Kidney (tissue), 14 donors: ENCODE data around the gene SH3PXD2A. TPM values are rescaled to one million over a fixed set of nuclear protein-coding genes. Genes with fewer than 3 reads are reported as not detected.

Experiments
- DNase-seq, 5 donors: peaks; one replicate each; pipeline ENCODE4 v3.0.0-alpha.2; 2013 to 2020
- FAIRE-seq: peaks from 2 replicates; lab custom pipeline; 2012; peaks lifted over from hg19 to GRCh38; lab: Jason Lieb, UNC
- H3K27ac ChIP-seq, 2 donors: one replicate each; pipeline ENCODE4 v1.7.0; 2013; ENCODE audit warnings: low read depth in 2 of 2, low read length in 2 of 2, inconsistent platforms in 1 of 2
- H3K27me3 ChIP-seq: one replicate; pipeline ENCODE4 v1.7.1; 2013; ENCODE audit warnings: low read length, inconsistent platforms; ENCODE audit not compliant: control insufficient read depth, insufficient read depth
- H3K36me3 ChIP-seq, 3 donors: one replicate each; pipeline versions ENCODE4 v1.7.0 to v1.7.1; 2013; ENCODE audit warnings: low read length in 3 of 3, control low read depth in 1 of 3, inconsistent platforms in 1 of 3; ENCODE audit not compliant: insufficient read depth in 3 of 3, control insufficient read depth in 2 of 3
- H3K4me1 ChIP-seq, 3 donors: one replicate each; pipeline versions ENCODE4 v1.7.0 to v1.7.1; 2013; ENCODE audit warnings: low read length in 3 of 3, inconsistent platforms in 1 of 3, low read depth in 1 of 3; ENCODE audit not compliant: control insufficient read depth in 2 of 3, insufficient read depth in 2 of 3
- H3K4me3 ChIP-seq, 3 donors: one replicate each; pipeline versions ENCODE4 v1.7.0 to v1.8.1; 2013; ENCODE audit warnings: low read length in 3 of 3, control low read depth in 1 of 3, inconsistent platforms in 1 of 3
- H3K9ac ChIP-seq, 3 donors: one replicate each; pipeline versions ENCODE4 v1.7.0 to v1.7.1; 2013; ENCODE audit warnings: low read length in 3 of 3, control low read depth in 1 of 3, inconsistent platforms in 1 of 3
- H3K9me3 ChIP-seq, 3 donors: one replicate each; pipeline versions ENCODE4 v1.7.0 to v1.7.1; 2013; ENCODE audit warnings: low read length in 3 of 3, control low read depth in 1 of 3, inconsistent platforms in 1 of 3; ENCODE audit not compliant: control insufficient read depth in 2 of 3, insufficient read depth in 1 of 3
- intact Hi-C: fragments of 100-400 bp; cut with DNase I; formaldehyde crosslinking; loops from one replicate; pipeline ENCODE4 v1.11.1; 2022
- polyA plus RNA-seq: library from polyadenylated mRNA; stranded (reverse); fragments of 350-450 nt; fragmentation: Illumina TruSeq; extraction: RNeasy Lipid Tissue Mini Kit (QIAGEN cat#74804); gene quantifications from one replicate; pipeline ENCODE4 v1.2.3, GENCODE V29; 2014; ENCODE audit warnings: low read depth, low replicate concordance; ENCODE audit not compliant: insufficient read depth
- total RNA-seq: library from RNA; stranded (reverse); fragmentation: NEBNext Ultra II Directional; extraction: Animal tissue kit (Norgen Biotek cat#: 25700); gene quantifications from one replicate; pipeline ENCODE4 v1.2.1, GENCODE V29; 2021
- TF ChIP-seq, protein P1 (sequence below): IDR thresholded peaks from 3 replicates; pipeline ENCODE4 v1.5.1; 2012; ENCODE audit warnings: mild to moderate bottlenecking, moderate library complexity, borderline replicate concordance; ENCODE audit not compliant: insufficient read depth; ENCODE audit errors: extremely low read depth
- donor health status: control.
- donor health status: control.
- donor health status: control.
- donor health status: control.
- donor health status: control.
- donor health status: DM: yes; HTN: yes; CAD: no.
- donor health status: Normal renal cell carcinoma (clear cell type).

The SH3PXD2A gene
- total and polyA plus RNA-seq, 2 donors from 2014 or later, result 2.4 to 20.1 TPM

DNA sequence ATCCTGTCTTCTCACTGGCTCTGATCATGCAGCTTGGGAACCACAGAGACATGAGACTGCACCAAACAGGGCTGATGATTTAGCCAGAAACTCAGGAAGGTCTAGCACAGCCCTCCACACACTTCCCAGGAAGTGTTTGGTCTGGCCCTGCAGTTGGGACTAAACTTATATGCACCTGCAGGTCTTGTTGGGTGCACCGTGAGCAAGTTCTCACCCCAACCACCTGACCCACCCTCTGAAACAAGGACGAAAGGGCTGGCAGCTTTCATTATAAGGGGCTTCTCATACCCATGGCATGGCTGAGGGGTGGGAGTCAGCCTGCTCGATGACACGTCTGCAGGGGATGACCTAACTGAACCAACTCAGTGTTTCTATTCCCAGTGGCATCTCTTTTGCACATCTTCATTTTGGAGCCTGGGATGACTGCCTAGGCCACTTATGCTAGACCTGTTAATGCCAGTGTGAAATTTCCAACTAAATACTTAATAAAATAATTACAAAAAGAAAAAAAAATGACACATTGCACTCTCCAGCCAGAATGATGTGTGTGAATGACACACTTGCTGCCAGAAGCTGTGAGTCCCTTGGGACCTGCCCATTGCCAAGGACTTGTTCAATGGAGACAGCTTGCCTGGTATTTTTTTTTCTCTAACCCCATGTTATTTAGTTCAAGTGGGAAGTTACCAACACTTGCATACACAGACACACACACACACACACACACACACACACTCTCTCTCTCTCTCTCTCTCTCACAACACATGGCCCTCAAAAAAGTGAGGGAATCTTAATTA, 259.2 kb downstream of the SH3PXD2A start:
- DNase-seq, result no peak
- TF ChIP-seq, protein P1, sequence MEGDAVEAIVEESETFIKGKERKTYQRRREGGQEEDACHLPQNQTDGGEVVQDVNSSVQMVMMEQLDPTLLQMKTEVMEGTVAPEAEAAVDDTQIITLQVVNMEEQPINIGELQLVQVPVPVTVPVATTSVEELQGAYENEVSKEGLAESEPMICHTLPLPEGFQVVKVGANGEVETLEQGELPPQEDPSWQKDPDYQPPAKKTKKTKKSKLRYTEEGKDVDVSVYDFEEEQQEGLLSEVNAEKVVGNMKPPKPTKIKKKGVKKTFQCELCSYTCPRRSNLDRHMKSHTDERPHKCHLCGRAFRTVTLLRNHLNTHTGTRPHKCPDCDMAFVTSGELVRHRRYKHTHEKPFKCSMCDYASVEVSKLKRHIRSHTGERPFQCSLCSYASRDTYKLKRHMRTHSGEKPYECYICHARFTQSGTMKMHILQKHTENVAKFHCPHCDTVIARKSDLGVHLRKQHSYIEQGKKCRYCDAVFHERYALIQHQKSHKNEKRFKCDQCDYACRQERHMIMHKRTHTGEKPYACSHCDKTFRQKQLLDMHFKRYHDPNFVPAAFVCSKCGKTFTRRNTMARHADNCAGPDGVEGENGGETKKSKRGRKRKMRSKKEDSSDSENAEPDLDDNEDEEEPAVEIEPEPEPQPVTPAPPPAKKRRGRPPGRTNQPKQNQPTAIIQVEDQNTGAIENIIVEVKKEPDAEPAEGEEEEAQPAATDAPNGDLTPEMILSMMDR, result no peak
- no peak overlapping the region for H3K27ac ChIP-seq
- intact Hi-C loops, result no loop called here
- no peak for FAIRE-seq
- H3K4me3 ChIP-seq, result no peak overlapping the region
- peaks cover 0 to under 1% (median 0%) of the 10 kb centered on the region in 3 donors for H3K36me3 ChIP-seq
- no peak overlapping the region for H3K9ac ChIP-seq
- H3K9me3 ChIP-seq, result no peaks in the 10 kb centered on the region
- H3K4me1 ChIP-seq, result no peaks in the 10 kb centered on the region
- H3K27me3 ChIP-seq, result no peaks in the 10 kb centered on the region

DNA sequence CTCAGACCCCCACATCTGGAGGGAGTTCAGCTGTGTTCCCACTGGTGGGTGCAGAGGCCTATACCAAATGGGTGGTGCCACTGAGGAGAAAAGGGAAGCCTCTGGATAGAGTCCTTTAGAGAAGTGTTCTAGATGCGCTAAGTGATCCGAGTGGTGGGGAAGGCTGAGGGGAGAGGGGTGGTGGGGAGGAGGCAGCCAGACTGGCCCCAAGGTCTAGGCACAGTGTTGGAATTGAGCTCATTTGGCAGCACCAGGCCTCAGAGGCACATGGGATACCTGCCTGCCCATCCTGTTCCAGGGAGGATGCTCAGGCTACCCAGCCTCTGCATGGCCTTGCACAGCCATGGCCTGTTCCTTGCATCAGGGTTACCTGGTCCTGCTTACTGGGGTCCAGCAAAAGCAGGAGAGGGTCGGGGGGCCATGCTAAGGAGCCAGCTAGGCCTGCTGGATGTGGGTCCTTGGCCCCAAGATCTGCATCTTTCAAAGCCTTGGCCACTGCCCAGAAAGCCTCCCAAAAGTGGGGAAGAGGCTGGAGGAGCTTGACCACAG, 262.3 kb downstream of the SH3PXD2A start:
- Histone ChIP-seq H3K27me3 (no peaks in the 10 kb centered on the region), H3K36me3 (no peaks in the 10 kb centered on the region), H3K4me1 (no peaks in the 10 kb centered on the region), H3K27ac (no peak overlapping the region), H3K4me3 (no peak overlapping the region), H3K9ac (no peak overlapping the region), H3K9me3 (no peaks in the 10 kb centered on the region)
- intact Hi-C loops, result no loop called here
- TF ChIP-seq, protein P1, result no peak
- DNase-seq, result no peak
- no peak for FAIRE-seq

DNA sequence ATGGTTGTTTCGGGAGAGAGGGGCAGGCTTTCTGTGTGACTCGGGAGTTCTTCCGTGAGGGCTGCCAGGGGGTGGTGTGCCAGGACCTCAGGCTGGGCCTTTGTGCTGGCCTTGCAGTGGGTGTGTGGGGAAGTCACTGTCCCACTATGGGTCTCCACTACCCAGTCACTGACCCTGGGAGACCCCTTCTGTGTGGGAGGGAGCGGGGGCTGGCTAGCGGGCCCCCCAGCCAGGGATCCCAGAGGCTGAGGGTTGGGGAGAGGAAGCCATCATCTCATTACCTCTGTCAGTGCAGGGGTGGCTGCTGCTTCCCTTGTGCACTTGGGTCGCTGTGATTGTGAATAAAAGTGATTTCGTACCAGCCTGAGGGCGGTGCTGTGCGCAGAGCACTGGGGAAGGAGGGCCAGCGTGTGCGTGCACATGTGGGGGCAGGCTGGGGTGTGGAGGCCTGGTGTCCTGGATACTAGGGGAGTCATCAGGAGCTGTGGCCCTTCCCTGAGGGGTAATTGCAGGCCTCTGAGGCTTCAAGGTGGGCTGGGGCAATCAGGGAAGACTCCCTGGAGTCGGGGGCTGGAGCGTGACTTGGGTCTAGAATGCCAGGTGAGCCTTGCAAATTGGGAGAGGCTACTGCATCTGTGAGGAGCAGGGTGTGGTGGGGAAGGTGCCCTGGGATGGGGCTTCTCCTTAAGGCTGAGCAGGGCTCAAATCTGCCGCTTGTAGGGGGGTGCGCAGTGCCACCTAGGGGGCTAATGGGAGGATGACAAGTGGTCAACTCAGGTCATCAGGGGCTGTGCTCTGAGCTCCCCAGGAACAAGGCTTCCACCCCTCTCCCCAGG, 263.0 kb downstream of the SH3PXD2A start:
- no peak for FAIRE-seq
- intact Hi-C loops, result no loop called here

More for the DNA sequence above, 263.0 kb downstream of the SH3PXD2A start:
- no peaks in the 10 kb centered on the region for H3K27me3 ChIP-seq
- TF ChIP-seq, protein P1, result peak; percentile 39
- H3K36me3 ChIP-seq, result no peaks in the 10 kb centered on the region
- no peaks in the 10 kb centered on the region for H3K4me1 ChIP-seq
- H3K9ac ChIP-seq, result no peak overlapping the region
- no peaks in the 10 kb centered on the region for H3K9me3 ChIP-seq
- peak in 4 of 5 donors; percentile 37 to 65 (median 50) for DNase-seq
- H3K4me3 ChIP-seq, result no peak overlapping the region
- no peak overlapping the region for H3K27ac ChIP-seq
